Stimulated activated CD4-positive, alpha-beta T cell treated with anti-CD3 and anti-CD28 coated beads, Interleukin-1b, Interleukin-23, amount 100 ng/mL, for 1 hour (primary cell): ENCODE measurements around the gene CDK14.
"Not testable (repeated sequence)": the region's sequence is repeated elsewhere in the genome, so short reads cannot be mapped to it uniquely, and the experiment has no call there.

Source experiments
- DNase-seq, 2 donors: peaks; one replicate each; pipeline ENCODE4 v3.0.0-alpha.2; 2020; ENCODE audit warnings: low read depth in 2 of 2

Gene CDK14

DNA sequence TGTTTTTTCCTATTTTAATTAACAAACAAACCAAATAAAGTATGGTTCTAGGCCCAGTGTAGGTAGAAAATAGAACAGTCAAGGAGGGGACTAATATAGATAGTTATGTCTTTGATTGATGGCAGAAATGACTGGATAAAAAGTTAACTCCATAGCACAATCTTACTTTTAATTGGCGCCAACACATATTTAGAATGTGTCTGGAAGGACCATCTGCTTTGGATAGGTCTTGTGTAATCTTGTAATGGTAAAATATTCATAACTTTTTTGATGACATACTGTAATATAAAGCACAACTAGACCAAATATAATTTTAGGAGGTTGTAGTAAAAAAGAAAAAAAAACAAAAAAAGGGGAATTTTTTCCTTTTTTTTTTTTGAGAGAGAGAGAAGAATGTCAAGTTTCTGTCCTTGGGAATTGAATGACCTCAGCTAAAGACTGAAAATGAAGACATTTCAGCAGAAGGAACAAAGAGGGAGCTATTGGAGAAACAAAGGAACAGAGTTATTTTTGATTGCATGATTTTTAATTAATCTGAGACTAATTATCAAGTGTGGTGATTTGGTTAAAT is 193.7 kb downstream of the CDK14 start:
- no peak for DNase-seq

DNA sequence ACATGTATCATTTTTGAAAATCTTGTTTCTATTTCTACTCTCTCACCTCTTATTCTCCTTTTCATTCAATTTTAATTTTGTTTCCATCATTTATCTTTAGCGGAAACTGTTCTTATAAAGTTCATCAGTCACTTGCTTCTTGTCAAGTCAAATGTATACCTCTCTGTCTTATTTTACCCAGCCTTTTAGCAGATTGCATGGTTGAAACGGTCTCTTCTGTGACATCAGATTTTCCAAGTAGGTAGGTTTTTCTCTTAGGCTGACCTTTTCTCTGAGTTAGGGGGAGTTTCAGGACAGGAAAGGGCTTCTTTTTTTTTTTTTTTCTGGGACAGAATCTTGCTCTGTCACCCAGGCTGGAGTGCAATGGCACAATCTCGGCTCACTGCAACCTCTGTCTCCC is 195.5 kb downstream of the CDK14 start:
- DNase-seq = no peak

DNA sequence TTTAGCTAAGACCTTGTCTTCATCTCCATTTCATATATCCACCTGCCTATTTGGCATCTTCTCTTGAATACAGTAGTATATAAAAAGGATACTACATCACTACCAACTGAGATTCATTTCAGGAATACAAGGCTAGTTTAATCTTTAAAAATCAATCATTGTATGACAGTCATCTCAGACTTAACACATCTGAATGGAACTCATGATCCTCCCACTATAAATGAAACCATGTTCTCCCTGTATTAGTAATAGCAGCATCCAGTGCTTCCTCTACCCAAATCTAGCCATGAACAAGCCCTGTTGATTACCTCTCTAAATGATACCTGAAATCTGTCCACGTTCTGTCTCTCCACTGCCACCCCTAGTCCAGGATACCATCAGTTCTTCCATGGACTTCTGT is 196.2 kb downstream of the CDK14 start:
- DNase-seq = no peak

DNA sequence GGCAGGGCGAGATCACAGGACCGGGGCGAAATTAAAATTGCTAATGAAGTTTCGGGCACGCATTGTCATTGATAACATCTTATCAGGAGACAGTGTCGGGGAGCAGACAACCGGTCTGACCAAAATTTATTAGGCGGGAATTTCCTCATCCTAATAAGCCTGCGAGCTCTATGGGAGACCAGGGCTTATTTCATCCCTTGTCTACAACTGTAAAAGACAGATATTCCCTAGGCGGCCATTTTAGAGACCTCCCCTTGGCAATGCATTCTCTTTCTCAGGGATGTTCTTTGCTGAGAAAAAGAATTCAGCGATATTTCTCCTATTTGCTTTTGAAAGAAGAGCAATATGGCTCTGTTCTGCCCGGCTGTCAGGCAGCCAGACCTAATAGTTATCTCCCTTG is 198.1 kb downstream of the CDK14 start:
- DNase-seq = not testable (repeated sequence)

DNA sequence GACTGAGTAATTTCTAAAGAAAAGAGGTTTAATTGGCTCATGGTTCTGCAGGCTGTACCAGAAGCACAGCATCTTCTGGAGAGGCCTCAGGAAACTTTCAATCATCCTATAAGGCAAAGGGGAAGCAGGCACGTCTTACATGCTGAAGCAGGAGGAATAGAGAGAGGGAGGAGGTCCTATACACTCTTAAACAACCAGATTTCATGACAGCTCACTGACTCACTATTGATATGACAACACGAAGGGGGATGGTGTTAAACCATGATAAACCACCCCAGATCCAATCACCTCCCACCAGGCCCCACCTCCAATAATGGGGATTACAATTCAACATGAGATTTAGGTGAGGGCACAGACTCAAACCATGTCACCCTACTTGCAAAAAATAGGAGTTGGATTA is 201.5 kb downstream of the CDK14 start:
- DNase-seq = no peak

DNA sequence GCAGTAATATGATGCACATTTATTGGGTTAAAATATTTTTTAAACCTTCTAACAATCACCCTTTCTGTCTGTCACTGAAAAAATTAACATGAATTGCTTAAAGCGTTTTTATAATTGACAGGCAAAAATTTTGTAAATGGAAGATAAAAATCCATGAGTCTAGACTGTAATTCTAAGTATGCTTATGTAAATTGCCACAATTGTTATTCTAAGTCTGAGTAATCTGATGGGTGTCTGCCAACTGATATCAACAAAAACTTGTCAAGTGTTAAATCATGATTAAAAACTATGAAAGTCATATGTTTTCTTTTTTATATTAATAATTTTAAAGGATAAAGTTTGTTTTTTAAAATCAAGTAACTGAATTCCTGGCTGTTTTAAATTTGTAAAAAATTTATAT is 208.2 kb downstream of the CDK14 start:
- DNase-seq = no peak

DNA sequence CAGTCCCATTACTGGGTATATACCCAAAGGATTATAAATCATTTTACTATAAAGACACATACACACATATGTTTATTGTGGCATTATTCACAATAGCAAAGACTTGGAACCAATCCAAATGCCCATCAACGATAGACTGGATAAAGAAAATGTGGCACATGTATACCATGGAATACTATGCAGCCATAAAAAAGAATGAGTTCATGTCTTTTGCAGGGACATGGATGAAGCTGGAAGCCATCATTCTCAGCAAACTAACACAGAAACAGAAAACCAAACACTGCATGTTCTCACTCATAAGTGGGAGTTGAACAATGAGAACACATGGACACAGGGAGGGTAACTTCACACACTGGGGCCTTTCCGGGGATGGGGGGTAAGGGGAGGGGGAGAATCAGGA is 219.4 kb downstream of the CDK14 start:
- not testable (repeated sequence) for DNase-seq

DNA sequence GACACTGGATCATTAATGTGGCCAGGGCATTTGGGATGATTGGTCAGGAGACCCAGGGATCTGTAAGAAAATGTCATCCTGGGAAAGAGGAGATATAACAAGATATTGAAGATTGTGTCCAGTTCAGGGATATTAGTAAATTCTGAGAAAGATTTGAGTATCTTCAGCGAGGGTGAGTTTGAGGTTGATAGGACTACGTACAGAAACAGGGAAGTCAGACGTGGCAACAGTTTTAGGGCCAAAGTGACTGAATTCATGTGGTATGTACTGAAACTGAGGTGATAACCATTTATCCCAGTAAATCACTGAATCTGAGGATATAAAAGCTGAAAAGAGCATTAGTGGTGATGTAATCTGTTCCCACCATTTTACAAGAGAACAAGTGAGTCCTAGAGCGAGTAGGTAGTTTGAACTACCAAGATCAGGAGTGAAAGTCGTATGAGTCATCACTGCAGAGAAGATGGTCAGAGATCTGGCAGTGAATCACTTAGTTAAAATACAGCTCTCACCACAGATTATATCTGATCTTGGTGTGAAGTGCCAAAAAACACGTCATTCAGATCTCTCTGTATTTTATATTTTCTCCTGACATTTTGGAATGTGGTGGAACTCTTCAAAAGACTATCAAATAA is 220.5 kb downstream of the CDK14 start:
- no peak for DNase-seq

DNA sequence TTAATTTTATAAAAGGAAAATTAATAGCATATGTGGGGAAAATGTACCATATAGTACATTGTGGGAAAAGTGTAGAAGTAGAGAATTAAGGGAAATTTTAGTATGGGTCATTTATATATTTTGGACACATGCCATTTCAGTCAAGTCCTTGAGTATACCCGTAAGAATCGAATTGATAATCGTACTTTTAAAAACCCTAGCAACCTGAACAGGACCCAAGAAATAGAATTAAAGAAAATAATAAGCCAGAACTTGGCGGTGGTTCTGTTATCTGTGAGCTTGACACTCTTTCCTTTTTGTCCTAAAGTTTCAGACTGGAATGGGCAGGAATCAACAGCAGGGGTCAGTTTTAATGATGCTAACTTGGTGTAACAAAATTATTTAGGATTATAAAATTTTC is 221.0 kb downstream of the CDK14 start:
- no peak for DNase-seq

DNA sequence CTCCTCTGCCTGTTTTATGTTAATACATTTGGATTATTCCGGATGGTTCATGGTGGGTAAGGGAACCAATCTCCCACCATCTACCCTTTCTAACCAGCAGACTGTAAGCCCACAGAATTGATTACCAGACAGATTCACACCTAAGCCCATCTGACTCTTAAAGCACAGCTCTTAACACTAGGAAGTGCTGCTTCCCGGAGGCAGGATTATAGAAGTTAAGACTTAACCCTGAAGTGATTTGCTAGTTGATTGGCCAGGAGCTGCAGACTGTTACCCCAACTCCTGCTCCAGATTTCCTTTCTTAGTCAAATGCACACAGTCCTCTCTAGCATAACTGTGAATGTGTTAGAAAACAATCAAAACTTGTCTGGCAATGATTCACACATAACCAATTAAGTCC is 221.7 kb downstream of the CDK14 start:
- DNase-seq = no peak

DNA sequence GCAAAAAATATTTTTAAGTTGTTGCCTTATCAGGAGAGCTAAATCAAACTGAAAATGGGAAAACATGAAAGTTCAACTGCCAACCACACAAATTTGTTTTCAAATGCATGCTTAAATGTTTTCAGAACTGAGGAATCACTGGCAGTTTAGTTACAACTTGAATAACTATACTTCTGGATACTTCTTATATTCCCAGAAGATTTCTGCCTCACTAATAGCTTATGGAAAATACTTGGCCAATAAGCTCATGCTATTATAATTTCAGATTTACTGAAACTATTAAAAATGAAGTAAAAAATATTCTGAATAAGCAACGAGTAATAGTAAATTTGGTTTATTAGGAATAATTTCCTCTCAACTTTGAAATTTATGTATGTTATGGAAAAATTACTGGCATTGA is 222.2 kb downstream of the CDK14 start:
- DNase-seq = no peak

DNA sequence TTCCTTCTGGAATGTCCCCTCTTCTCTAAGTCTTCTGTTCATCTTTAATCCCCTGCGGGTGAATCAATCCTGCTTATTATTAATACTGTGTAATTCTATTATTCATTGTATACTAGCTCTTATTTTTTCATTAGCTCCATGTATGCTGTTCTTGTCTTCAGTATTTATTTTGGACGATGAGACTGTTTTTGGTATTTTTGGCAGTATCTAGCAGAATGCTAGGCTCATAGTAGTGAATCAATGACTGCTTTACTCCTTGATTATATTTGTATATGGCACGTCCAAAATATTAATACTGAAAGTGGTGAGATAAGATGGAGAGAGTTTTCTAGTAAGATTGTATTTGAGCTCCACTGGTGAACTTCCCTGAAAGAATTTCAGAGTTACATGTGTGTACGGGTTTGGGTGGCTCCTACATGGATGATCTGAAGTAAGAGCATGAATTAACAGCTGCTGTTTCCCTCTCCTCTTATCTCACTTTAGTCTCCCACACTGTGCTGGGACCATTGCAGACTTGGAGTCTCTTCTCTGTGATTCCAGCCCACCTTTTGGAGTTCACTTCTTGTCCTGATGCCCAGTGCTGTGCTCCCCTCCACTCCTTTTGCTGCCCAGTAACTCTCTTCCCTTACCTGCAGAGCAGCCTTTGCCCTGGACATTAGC is 226.0 kb downstream of the CDK14 start:
- no peak for DNase-seq

DNA sequence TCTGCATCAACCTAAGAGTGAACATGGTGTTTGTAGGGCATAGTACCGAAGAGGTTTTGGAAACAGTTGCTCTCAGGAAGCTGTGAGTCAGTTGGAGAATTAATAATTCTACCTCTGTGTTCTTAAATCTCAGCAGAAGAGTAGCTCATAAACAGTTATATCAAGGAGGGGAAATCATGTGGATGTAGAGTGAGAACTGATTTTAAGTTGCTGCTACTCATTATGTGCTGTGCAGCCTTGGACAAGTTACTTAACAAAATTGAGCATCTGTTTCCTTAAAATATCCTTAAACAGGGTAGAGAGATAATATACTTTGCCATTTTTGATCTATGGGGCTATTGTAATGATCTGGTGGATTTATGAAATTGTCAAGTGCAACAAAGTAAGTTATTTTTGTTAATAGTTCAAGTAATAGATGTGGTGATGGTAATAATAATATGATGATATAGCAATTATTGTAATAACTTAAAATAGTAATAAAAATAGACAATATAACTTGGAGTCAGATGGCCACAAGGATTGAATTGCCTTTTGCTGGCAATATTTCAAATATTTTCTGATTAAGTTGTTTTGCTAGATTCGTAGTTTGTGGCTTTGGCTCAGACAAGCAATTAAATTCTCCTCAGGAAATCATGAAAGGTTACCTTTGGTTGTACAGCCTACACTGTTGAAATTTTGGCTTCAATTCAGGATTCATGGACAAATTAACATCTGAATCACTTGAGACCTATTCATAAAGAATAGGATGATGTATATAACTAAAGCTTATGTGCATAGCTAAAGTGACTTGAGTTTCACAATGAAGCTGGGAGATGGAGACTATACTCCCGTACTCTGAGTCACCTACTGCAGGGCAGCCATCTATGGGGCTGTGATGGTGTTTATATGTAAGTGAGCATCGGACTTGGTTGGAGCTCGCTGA is 228.5 kb downstream of the CDK14 start:
- DNase-seq = no peak

DNA sequence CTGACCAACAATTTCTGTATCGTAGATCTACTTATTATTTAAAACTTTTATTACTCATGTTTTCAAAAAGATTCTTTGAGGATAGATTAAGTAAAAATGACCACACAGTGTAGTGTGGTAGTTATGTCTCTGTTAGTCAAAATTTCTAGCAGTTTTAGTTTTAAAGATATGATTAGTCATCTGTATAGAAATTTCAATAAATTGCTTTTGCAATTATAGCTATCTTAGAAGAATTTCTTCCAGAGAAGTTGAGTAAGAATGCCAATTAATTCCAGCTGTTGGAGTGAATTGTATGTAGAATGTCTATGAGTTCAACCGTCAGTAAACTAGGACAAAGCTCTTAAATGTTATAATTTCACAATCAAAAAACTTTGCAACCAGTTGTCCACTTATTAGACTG is 229.7 kb downstream of the CDK14 start:
- DNase-seq = no peak

DNA sequence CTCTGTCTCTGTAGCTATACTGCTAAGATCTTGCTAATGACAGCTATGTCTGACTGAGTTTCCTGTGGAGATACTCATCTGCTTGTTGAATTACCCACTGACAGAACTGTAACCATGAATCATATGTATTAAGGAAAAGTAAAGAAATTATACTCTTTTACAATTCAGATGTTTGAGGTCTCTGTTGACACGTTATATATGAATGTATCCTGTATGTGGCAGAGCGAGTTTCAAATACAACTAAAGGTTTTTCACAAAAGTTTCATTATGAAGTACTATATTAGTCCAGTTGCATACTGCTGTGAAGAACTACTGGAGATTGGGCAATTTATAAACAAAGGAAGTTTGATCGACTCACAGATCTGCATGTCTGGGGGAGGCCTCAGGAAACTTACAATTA is 232.5 kb downstream of the CDK14 start:
- DNase-seq = no peak

DNA sequence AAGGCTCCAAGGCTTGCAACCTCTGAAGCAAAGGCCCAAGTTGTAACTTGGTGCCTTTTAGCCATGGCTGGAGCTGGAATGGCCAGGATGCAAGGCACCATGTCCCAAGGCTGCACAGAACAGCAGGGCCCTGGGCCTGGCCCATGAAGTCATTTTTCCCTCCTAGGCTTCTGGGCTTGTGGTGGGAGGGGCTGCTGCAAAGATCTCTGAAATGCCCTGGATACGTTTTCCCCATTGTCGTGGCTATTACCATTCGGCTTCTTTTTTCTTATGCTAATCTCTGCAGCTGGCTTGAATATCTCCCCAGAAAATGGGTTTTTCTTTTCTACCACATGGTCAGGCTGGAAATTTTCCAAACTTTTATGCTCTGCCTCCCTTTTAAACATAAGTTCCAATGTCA is 234.2 kb downstream of the CDK14 start:
- no peak for DNase-seq

DNA sequence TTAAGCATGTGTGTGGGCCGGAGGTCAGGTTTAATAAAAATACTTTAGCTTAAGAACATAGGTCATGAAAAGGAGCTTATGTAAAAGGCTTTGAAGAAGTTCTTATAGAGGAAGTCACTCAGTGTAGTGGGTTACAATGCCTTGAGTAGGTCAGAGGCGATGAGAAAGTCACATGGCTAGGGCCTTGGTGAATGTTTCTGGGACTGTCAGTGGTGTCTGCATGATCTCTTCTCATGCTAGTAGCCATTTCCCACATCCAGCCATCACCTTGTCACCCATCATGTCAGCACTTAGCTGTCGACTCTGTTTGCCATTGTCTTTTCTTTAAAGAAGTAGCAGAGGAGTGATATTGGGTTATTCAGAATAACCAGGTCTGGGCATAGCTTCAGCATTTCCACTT is 236.6 kb downstream of the CDK14 start:
- DNase-seq = no peak

DNA sequence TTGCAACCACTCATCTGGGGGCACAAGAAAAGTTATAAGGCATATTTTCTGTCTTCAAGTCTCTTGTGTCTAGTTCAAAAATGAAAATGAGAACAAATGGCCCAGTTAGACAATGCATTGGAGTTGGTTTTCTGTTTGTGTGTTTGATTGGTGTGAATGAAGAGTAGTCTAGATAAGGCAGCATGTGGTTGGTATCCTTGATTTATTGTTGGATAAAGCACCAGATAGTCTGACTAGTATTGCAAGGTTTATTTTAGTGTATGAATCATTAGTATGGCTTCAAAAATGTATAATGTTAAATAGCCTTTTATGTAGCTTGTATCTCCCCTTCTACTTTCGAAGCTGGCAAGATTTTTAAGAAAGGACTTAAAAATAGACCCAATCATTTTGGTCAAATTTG is 237.3 kb downstream of the CDK14 start:
- no peak for DNase-seq

DNA sequence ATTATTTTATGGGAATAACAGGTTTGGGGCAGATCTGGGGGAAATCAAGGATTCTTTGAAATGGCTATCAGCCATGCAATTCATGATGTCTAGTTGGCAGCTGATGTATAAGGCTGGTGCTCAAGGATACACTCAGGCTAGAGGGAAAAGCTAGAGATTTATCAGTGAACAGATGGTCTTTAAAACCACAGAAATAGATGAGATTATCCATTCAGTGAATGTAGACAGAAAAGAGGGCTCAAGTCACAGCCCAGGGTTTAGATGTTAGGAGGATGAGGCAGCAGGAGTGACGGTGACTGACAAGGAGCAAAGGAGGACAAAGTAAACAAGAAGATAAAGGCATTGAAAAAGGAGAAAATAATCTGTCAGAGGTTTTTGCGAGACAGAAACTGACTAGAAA is 238.7 kb downstream of the CDK14 start:
- DNase-seq = no peak

DNA sequence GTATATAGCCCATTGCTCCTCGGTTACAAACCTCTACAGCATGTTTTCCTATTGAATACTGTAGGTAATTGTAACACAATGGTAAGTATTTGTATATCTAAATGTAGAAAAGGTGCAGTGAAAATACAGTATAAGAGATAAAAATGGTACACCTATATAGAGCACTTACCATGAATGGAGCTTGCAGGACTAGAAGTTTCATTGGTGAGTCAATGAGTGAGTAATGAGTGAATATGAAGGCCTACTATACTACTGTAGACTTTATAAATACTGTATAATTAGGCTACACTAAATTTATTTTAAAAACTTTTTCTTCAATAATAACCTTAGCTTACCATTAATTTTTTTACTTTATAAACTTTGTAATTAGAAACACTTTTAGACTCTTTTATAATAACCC is 239.7 kb downstream of the CDK14 start:
- DNase-seq = no peak

DNA sequence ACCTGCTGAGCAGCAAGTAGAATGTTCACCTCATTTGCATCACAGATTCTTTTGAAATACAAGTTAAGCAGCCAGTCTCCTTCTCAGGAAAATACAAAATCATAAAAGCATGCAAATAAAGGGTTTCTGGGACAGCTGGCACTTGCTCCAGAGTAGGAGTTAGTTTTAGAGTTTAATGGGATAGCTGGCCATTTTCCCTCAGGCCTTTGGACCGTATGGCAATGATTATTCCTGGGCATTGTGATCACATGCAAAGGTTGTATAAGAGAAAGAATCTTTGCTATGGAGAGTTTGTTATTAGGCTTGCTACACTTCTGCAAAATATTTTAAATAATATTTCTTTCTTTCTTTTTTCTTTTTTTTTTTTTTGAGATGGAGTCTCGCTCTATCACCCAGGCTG is 240.8 kb downstream of the CDK14 start:
- no peak for DNase-seq

DNA sequence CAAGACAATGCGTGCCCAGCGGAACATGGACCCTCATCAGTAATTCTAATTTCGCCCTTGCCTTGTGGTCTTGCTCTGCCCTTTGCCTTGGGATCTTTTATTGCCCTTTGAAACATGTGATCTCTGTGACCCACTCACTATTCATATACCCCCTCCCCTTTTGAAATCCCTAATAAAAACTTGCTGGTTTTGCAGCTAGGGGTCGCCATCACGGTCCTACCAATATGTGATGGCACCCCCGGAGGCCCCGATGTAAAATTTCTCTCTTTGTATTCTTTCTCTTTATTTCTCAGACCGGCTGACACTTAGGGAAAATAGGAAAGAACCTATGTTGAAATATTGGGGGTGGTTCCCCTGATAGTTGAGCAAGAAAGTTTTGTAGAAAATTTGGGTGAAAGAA is 242.7 kb downstream of the CDK14 start:
- DNase-seq = no peak

DNA sequence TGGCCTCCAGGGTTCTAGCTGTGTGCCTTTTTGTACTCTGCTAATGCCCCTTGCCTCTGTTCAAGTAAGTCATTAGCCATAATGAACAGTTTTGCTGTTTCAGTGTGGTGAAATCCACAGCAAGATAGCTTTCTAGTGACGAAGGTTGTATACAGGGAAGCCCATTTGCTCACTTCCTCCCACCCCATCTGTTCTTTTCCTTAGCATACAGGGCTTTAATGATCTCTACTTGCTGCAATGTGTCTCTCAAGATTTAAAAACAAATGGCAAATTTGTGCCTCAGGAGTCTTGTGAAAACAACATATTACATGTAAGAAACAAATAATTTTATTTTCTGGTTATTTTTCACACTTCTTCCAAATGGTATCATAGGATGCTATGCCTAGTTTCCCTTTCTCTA is 243.2 kb downstream of the CDK14 start:
- no peak for DNase-seq
